A549 (cell line): ENCODE measurements around the gene CLASP1.

Experiments used
- ATOH8 ChIP-seq: fragments of 250-450 bp; sonication (Bioruptor Pico); IDR thresholded peaks from 2 replicates; pipeline ENCODE4 v1.5.0; 2020; ENCODE audit warnings: low read depth, mild to moderate bottlenecking, moderate library complexity
- BCL3 ChIP-seq: fragments of >200 bp; sonication (Bioruptor Twin); formaldehyde crosslinking; IDR thresholded peaks from 3 replicates; pipeline ENCODE4 v1.6.1; 2016
- CHD4 ChIP-seq: fragments of 200-600 bp; sonication (generic); IDR thresholded peaks from 2 replicates; pipeline ENCODE4 v1.6.1; 2016; ENCODE audit warnings: antibody characterized with exemption, mild to moderate bottlenecking, borderline replicate concordance
- CTCF ChIP-seq: fragments of >200 bp; sonication (Bioruptor Twin); formaldehyde crosslinking; IDR thresholded peaks from 3 replicates; pipeline ENCODE4 v1.5.1; 2016
- ESRRA ChIP-seq: fragments of 150-350 bp; IDR thresholded peaks from 2 replicates; pipeline ENCODE4 v1.6.1; 2014; ENCODE audit warnings: mild to moderate bottlenecking, low read length, borderline replicate concordance
- KDM1A ChIP-seq: fragments of 200-600 bp; sonication (generic); IDR thresholded peaks from 2 replicates; pipeline ENCODE4 v1.6.1; 2016; ENCODE audit warnings: low read depth, mild to moderate bottlenecking
- PBX3 ChIP-seq: IDR thresholded peaks from 2 replicates; pipeline ENCODE4 v1.6.1; 2012
- PHF8 ChIP-seq: fragments of 200-600 bp; sonication (generic); IDR thresholded peaks from 2 replicates; pipeline ENCODE4 v1.6.1; 2016; ENCODE audit warnings: low read depth, mild to moderate bottlenecking, antibody characterized with exemption, moderate library complexity, borderline replicate concordance
- POLR2A ChIP-seq: IDR thresholded peaks from 2 replicates; pipeline ENCODE4 v1.6.1; 2012; ENCODE audit warnings: mild to moderate bottlenecking, low read length
- RAD21 ChIP-seq, 2 experiments: fragments of >200 bp in 1 of 2; sonication (Bioruptor Twin) in 1 of 2; formaldehyde crosslinking in 1 of 2; IDR thresholded peaks in 1 of 2; conservative IDR thresholded peaks in 1 of 2; 2 replicates in 1 of 2; 3 replicates in 1 of 2; pipeline ENCODE4 v1.6.1; 2012 to 2018; ENCODE audit warnings: inconsistent platforms in 1 of 2
- REST ChIP-seq: fragments of 200-600 bp; sonication (generic); IDR thresholded peaks from 2 replicates; pipeline ENCODE4 v1.6.1; 2016; ENCODE audit warnings: antibody characterized with exemption, mild to moderate bottlenecking, moderate library complexity
- RNF2 ChIP-seq: fragments of 200-600 bp; sonication (generic); IDR thresholded peaks from 2 replicates; pipeline ENCODE4 v1.6.1; 2016; ENCODE audit warnings: low read depth, mild to moderate bottlenecking, antibody characterized with exemption, moderate library complexity, borderline replicate concordance

- TF ChIP-seq RNF2: no peak
- TF ChIP-seq CHD4: no peak
- TF ChIP-seq PBX3: no peak
- TF ChIP-seq BCL3: no peak
- TF ChIP-seq ATOH8 (CRISPR knock-in tag): no peak
- TF ChIP-seq CTCF: no peak
- TF ChIP-seq KDM1A: no peak
- no peak for TF ChIP-seq RAD21 (conservative IDR thresholded peaks at IDR 0.05 in 1 of 2, IDR thresholded peaks at IDR 0.05 in 1 of 2)
- no peak for TF ChIP-seq POLR2A
- TF ChIP-seq REST: no peak
- TF ChIP-seq ESRRA: no peak
- TF ChIP-seq PHF8: no peak
These were observed 37.6 kb upstream of the CLASP1 start for GRCh38 chr2:121686902-121687301.
